ENCODE measurements around the gene POLR2M.

Gene POLR2M

GRCh38 chr15:57740048-57740447 is 33.5 kb downstream of the POLR2M start:
- peak overlapping the region; percentile 11 for H3K23ac ChIP-seq (ENCODE audit: low read depth, low read length, poor library complexity)
- H3K14ac ChIP-seq (ENCODE audit: low read length): no peak overlapping the region
- H3K9me3 ChIP-seq (replicated peaks in 1 of 2; ENCODE audit: control insufficient read depth in 2 of 2, insufficient read depth in 1 of 2, low read depth in 1 of 2, low read length in 2 of 2): peaks cover 0 to 2% of the 10 kb centered on the region in 2 donors
- H2AK5ac ChIP-seq (ENCODE audit: low read depth, low read length): no peak overlapping the region
- no peak overlapping the region for H2BK5ac ChIP-seq (ENCODE audit: low read length)
- H3K9ac ChIP-seq (ENCODE audit: low read depth, low read length, poor library complexity): no peak overlapping the region
- DNase-seq (ENCODE audit: low spot score): no peak
- no peak overlapping the region for H2BK15ac ChIP-seq (ENCODE audit: low read length)
- H3K79me1 ChIP-seq (ENCODE audit: low read depth, low read length): no peaks in the 10 kb centered on the region
- no peaks in the 10 kb centered on the region for H3K36me3 ChIP-seq (replicated peaks in 1 of 2; ENCODE audit: control insufficient read depth in 2 of 2, insufficient read depth in 2 of 2, low read length in 2 of 2)
- H3K4ac ChIP-seq (ENCODE audit: low read length): no peak overlapping the region
- no peak overlapping the region for H4K91ac ChIP-seq (ENCODE audit: low read depth, low read length, poor library complexity)
- H2BK12ac ChIP-seq (ENCODE audit: low read length): no peak overlapping the region
- no peak overlapping the region for H2BK120ac ChIP-seq (ENCODE audit: low read depth, low read length)
- no peak overlapping the region for H2AFZ ChIP-seq (ENCODE audit: low read length)
- H4K8ac ChIP-seq (ENCODE audit: low read depth, low read length): no peak overlapping the region
- no peak overlapping the region for H3K4me3 ChIP-seq (ENCODE audit: low read length in 2 of 2)
- H3K18ac ChIP-seq (ENCODE audit: low read length): no peak overlapping the region
- no CpG with 5 or more reads among the region's 4 CpGs for WGBS, 2 donors (ENCODE audit: extremely low coverage in 2 of 2, insufficient read length in 2 of 2, insufficient replicate concordance in 1 of 2)
- no peak overlapping the region for H3K27ac ChIP-seq (replicated peaks; ENCODE audit: low read length)
- H3K27me3 ChIP-seq (ENCODE audit: control insufficient read depth in 3 of 3, insufficient read depth in 3 of 3, low read depth in 1 of 3, low read length in 3 of 3): no peaks in the 10 kb centered on the region
- no peaks in the 10 kb centered on the region for H3K4me1 ChIP-seq (ENCODE audit: control insufficient read depth in 2 of 2, insufficient read depth in 1 of 2, low read depth in 1 of 2, low read length in 2 of 2)
- H3K4me2 ChIP-seq (ENCODE audit: insufficient read depth, low read length, poor library complexity, severe bottlenecking): no peak overlapping the region

GRCh38 chr15:57741089-57741488 is 34.6 kb downstream of the POLR2M start:
- Histone ChIP-seq H3K36me3 (replicated peaks in 1 of 2; ENCODE audit: control insufficient read depth in 2 of 2, insufficient read depth in 2 of 2, low read length in 2 of 2) (no peaks in the 10 kb centered on the region), H3K4me1 (ENCODE audit: control insufficient read depth in 2 of 2, insufficient read depth in 1 of 2, low read depth in 1 of 2, low read length in 2 of 2) (no peaks in the 10 kb centered on the region), H2BK120ac (ENCODE audit: low read depth, low read length) (no peak overlapping the region), H3K9ac (ENCODE audit: low read depth, low read length, poor library complexity) (no peak overlapping the region), H3K14ac (ENCODE audit: low read length) (no peak overlapping the region), H2BK15ac (ENCODE audit: low read length) (no peak overlapping the region), H2AK5ac (ENCODE audit: low read depth, low read length) (no peak overlapping the region), H3K27ac (replicated peaks; ENCODE audit: low read length) (no peak overlapping the region), H3K27me3 (ENCODE audit: control insufficient read depth in 3 of 3, insufficient read depth in 3 of 3, low read depth in 1 of 3, low read length in 3 of 3) (no peaks in the 10 kb centered on the region), H3K4me3 (ENCODE audit: low read length in 2 of 2) (no peak overlapping the region), H3K23ac (ENCODE audit: low read depth, low read length, poor library complexity) (no peak overlapping the region), H3K4me2 (ENCODE audit: insufficient read depth, low read length, poor library complexity, severe bottlenecking) (no peak overlapping the region), H3K79me1 (ENCODE audit: low read depth, low read length) (no peaks in the 10 kb centered on the region), H2BK12ac (ENCODE audit: low read length) (no peak overlapping the region), H3K4ac (ENCODE audit: low read length) (no peak overlapping the region), H4K91ac (ENCODE audit: low read depth, low read length, poor library complexity) (no peak overlapping the region), H3K9me3 (replicated peaks in 1 of 2; ENCODE audit: control insufficient read depth in 2 of 2, insufficient read depth in 1 of 2, low read depth in 1 of 2, low read length in 2 of 2) (peaks cover 0 to 2% of the 10 kb centered on the region in 2 donors), H3K18ac (ENCODE audit: low read length) (no peak overlapping the region), H4K8ac (ENCODE audit: low read depth, low read length) (no peak overlapping the region), H2AFZ (ENCODE audit: low read length) (no peak overlapping the region), H2BK5ac (ENCODE audit: low read length) (no peak overlapping the region)
- no CpG with 5 or more reads among the region's 3 CpGs for WGBS, 2 donors (ENCODE audit: extremely low coverage in 2 of 2, insufficient read length in 2 of 2, insufficient replicate concordance in 1 of 2)
- no peak for DNase-seq (ENCODE audit: low spot score)

GRCh38 chr15:57743424-57743823 is 36.9 kb downstream of the POLR2M start:
- Histone ChIP-seq H2BK12ac (ENCODE audit: low read length) (no peak overlapping the region), H3K9me3 (replicated peaks in 1 of 2; ENCODE audit: control insufficient read depth in 2 of 2, insufficient read depth in 1 of 2, low read depth in 1 of 2, low read length in 2 of 2) (no peaks in the 10 kb centered on the region), H3K23ac (ENCODE audit: low read depth, low read length, poor library complexity) (no peak overlapping the region), H2AFZ (ENCODE audit: low read length) (peak overlapping the region; percentile 9), H3K18ac (ENCODE audit: low read length) (no peak overlapping the region), H3K4ac (ENCODE audit: low read length) (no peak overlapping the region), H2BK5ac (ENCODE audit: low read length) (no peak overlapping the region), H3K4me1 (ENCODE audit: control insufficient read depth in 2 of 2, insufficient read depth in 1 of 2, low read depth in 1 of 2, low read length in 2 of 2) (no peaks in the 10 kb centered on the region), H2AK5ac (ENCODE audit: low read depth, low read length) (no peak overlapping the region), H3K9ac (ENCODE audit: low read depth, low read length, poor library complexity) (no peak overlapping the region), H3K14ac (ENCODE audit: low read length) (no peak overlapping the region), H3K79me1 (ENCODE audit: low read depth, low read length) (no peaks in the 10 kb centered on the region), H3K4me3 (ENCODE audit: low read length in 2 of 2) (no peak overlapping the region), H3K36me3 (replicated peaks in 1 of 2; ENCODE audit: control insufficient read depth in 2 of 2, insufficient read depth in 2 of 2, low read length in 2 of 2) (no peaks in the 10 kb centered on the region), H2BK120ac (ENCODE audit: low read depth, low read length) (no peak overlapping the region), H3K4me2 (ENCODE audit: insufficient read depth, low read length, poor library complexity, severe bottlenecking) (no peak overlapping the region), H4K8ac (ENCODE audit: low read depth, low read length) (no peak overlapping the region), H2BK15ac (ENCODE audit: low read length) (no peak overlapping the region), H4K91ac (ENCODE audit: low read depth, low read length, poor library complexity) (no peak overlapping the region), H3K27me3 (ENCODE audit: control insufficient read depth in 3 of 3, insufficient read depth in 3 of 3, low read depth in 1 of 3, low read length in 3 of 3) (peaks cover 0 to 2% (median 0%) of the 10 kb centered on the region in 3 experiments), H3K27ac (replicated peaks; ENCODE audit: low read length) (no peak overlapping the region)
- DNase-seq (ENCODE audit: low spot score): no peak
- no CpG with 5 or more reads among the region's 4 CpGs for WGBS, 2 donors (ENCODE audit: extremely low coverage in 2 of 2, insufficient read length in 2 of 2, insufficient replicate concordance in 1 of 2)

- H3K27me3 ChIP-seq (ENCODE audit: control insufficient read depth in 3 of 3, insufficient read depth in 3 of 3, low read depth in 1 of 3, low read length in 3 of 3): peaks cover 0 to 2% (median 0%) of the 10 kb centered on the region in 3 experiments
- H3K4me3 ChIP-seq (ENCODE audit: low read length in 2 of 2): no peak overlapping the region
- no peaks in the 10 kb centered on the region for H3K79me1 ChIP-seq (ENCODE audit: low read depth, low read length)
These were observed 40.3 kb downstream of the POLR2M start for GRCh38 chr15:57746786-57747185.

More at GRCh38 chr15:57746786-57747185, 40.3 kb downstream of the POLR2M start:
- no peak overlapping the region for H3K27ac ChIP-seq (replicated peaks; ENCODE audit: low read length)
- H3K14ac ChIP-seq (ENCODE audit: low read length): no peak overlapping the region
- no peak for DNase-seq (ENCODE audit: low spot score)
- H3K4me1 ChIP-seq (ENCODE audit: control insufficient read depth in 2 of 2, insufficient read depth in 1 of 2, low read depth in 1 of 2, low read length in 2 of 2): peaks cover 0 to 2% of the 10 kb centered on the region in 2 donors
- no peak overlapping the region for H2BK15ac ChIP-seq (ENCODE audit: low read length)
- no peak overlapping the region for H3K4me2 ChIP-seq (ENCODE audit: insufficient read depth, low read length, poor library complexity, severe bottlenecking)
- no peak overlapping the region for H2AFZ ChIP-seq (ENCODE audit: low read length)
- no peaks in the 10 kb centered on the region for H3K36me3 ChIP-seq (replicated peaks in 1 of 2; ENCODE audit: control insufficient read depth in 2 of 2, insufficient read depth in 2 of 2, low read length in 2 of 2)
- H3K18ac ChIP-seq (ENCODE audit: low read length): no peak overlapping the region
- no CpG with 5 or more reads among the region's 9 CpGs for WGBS, 2 donors (ENCODE audit: extremely low coverage in 2 of 2, insufficient read length in 2 of 2, insufficient replicate concordance in 1 of 2)
- no peak overlapping the region for H2BK5ac ChIP-seq (ENCODE audit: low read length)
- H4K91ac ChIP-seq (ENCODE audit: low read depth, low read length, poor library complexity): no peak overlapping the region
- no peak overlapping the region for H2AK5ac ChIP-seq (ENCODE audit: low read depth, low read length)
- no peak overlapping the region for H2BK12ac ChIP-seq (ENCODE audit: low read length)
- H3K9me3 ChIP-seq (replicated peaks in 1 of 2; ENCODE audit: control insufficient read depth in 2 of 2, insufficient read depth in 1 of 2, low read depth in 1 of 2, low read length in 2 of 2): no peaks in the 10 kb centered on the region
- no peak overlapping the region for H3K23ac ChIP-seq (ENCODE audit: low read depth, low read length, poor library complexity)
- no peak overlapping the region for H2BK120ac ChIP-seq (ENCODE audit: low read depth, low read length)
- H3K4ac ChIP-seq (ENCODE audit: low read length): no peak overlapping the region
- H3K9ac ChIP-seq (ENCODE audit: low read depth, low read length, poor library complexity): no peak overlapping the region
- H4K8ac ChIP-seq (ENCODE audit: low read depth, low read length): no peak overlapping the region
